Measurements from ENCODE around the gene JCAD. TPM values are rescaled to one million over a fixed set of nuclear protein-coding genes. Genes with fewer than 3 reads are reported as not detected.

The JCAD gene
- total RNA-seq, 4 donors from 2014 or later: 30.0 to 65.3 (median 44.2) TPM

DNA sequence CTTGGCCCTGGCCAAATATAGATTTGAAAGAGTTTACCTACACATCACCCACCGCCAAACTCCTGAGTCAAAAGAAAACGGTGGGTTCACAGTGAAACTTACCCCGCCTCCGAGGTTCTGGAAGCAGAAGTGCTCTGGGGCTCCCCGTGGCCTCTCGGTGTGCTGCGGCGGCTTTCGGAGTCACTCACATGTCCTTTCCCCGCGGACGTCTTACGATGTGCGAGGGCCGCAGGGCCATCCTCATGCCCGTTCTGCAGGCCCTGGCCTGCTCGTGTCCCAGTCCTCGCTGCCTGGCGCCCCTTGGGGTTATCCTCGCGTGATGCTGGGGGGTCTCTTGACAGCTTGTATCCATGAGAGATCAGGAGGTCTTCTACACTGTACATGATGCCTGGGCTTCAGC is 12.0 kb downstream of the JCAD start:
- Histone ChIP-seq H3K9me3 (no peaks in the 10 kb centered on the region), H3K27me3 (no peaks in the 10 kb centered on the region), H3K4me3 (no peak overlapping the region), H3K27ac (no peak overlapping the region), H3K36me3 (peaks cover 0 to 32% (median 0%) of the 10 kb centered on the region in 3 donors), H3K4me1 (peaks cover 0 to 20% (median 0%) of the 10 kb centered on the region in 4 donors)
- DNase-seq (ENCODE audit: low spot score in 2 of 2): no peak
- WGBS, 2 donors: 93 to 97% methylated on average over 21 of the region's 21 CpGs
- TF ChIP-seq EP300 (IDR thresholded peaks at IDR 0.05) (no peak), POLR2A (IDR thresholded peaks at IDR 0.05) (no peak)
- TF ChIP-seq, protein P1, sequence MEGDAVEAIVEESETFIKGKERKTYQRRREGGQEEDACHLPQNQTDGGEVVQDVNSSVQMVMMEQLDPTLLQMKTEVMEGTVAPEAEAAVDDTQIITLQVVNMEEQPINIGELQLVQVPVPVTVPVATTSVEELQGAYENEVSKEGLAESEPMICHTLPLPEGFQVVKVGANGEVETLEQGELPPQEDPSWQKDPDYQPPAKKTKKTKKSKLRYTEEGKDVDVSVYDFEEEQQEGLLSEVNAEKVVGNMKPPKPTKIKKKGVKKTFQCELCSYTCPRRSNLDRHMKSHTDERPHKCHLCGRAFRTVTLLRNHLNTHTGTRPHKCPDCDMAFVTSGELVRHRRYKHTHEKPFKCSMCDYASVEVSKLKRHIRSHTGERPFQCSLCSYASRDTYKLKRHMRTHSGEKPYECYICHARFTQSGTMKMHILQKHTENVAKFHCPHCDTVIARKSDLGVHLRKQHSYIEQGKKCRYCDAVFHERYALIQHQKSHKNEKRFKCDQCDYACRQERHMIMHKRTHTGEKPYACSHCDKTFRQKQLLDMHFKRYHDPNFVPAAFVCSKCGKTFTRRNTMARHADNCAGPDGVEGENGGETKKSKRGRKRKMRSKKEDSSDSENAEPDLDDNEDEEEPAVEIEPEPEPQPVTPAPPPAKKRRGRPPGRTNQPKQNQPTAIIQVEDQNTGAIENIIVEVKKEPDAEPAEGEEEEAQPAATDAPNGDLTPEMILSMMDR (IDR thresholded peaks at IDR 0.05): no peak

DNA sequence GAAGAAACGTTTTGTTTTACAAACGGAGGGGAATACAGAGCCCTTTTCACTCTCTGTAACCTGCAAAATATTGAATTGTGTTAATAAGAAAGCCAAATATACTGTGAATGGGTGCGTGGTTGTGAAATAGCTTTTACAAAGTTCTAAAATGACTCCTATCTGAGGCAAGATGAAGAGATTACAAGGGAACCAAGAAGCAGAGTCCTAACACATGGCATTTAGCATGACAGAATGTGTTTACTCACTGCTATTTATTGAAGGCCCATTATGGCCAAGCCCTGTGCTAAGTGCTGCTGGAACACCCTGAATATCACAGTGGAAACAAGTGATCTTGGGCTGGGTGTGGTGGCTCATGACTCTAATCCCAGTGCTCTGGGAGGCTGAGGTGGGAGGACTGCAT is 12.9 kb downstream of the JCAD start:
- no peak for TF ChIP-seq EP300 (IDR thresholded peaks at IDR 0.05)
- TF ChIP-seq, protein P1 (IDR thresholded peaks at IDR 0.05): no peak
- TF ChIP-seq POLR2A (IDR thresholded peaks at IDR 0.05): no peak
- Histone ChIP-seq H3K4me3 (no peak overlapping the region), H3K9me3 (no peaks in the 10 kb centered on the region), H3K36me3 (peaks cover 0 to 32% (median 0%) of the 10 kb centered on the region in 3 donors), H3K27me3 (no peaks in the 10 kb centered on the region), H3K27ac (no peak overlapping the region), H3K4me1 (peaks cover 0 to 19% (median 2%) of the 10 kb centered on the region in 4 donors)
- DNase-seq (ENCODE audit: low spot score in 2 of 2): no peak
- WGBS, 2 donors: 23 to 28% methylated on average over 3 of the region's 3 CpGs

DNA sequence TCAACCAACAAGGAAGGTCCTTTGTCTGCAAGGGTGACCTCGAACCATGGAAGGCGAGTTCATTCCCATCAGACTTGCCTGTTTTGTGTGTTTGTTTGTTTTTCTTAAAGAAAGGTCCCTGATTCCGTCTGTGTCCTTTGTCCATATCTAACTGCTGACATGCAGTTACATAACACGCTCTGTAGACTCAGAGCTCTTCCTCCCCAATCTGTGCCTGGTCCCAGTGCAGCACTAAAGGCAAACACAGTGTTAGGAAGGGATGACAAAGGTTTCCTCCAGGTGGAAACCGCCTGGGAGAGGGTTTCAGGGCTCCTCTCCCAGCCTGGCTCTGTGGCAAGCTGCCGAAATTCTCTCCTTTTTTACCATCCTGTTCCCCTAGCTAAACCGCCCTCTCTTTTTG is 13.4 kb downstream of the JCAD start:
- no peak for DNase-seq (ENCODE audit: low spot score in 2 of 2)
- 72 to 73% methylated on average over 7 of the region's 7 CpGs for WGBS, 2 donors
- no peak for TF ChIP-seq POLR2A (IDR thresholded peaks at IDR 0.05)
- no peak for TF ChIP-seq EP300 (IDR thresholded peaks at IDR 0.05)
- TF ChIP-seq, protein P1 (IDR thresholded peaks at IDR 0.05): no peak
- Histone ChIP-seq H3K27me3 (no peaks in the 10 kb centered on the region), H3K4me1 (peaks cover 0 to 24% (median 2%) of the 10 kb centered on the region in 4 donors), H3K9me3 (no peaks in the 10 kb centered on the region), H3K4me3 (no peak overlapping the region), H3K36me3 (peaks cover 0 to 34% (median 0%) of the 10 kb centered on the region in 3 donors), H3K27ac (no peak overlapping the region)

DNA sequence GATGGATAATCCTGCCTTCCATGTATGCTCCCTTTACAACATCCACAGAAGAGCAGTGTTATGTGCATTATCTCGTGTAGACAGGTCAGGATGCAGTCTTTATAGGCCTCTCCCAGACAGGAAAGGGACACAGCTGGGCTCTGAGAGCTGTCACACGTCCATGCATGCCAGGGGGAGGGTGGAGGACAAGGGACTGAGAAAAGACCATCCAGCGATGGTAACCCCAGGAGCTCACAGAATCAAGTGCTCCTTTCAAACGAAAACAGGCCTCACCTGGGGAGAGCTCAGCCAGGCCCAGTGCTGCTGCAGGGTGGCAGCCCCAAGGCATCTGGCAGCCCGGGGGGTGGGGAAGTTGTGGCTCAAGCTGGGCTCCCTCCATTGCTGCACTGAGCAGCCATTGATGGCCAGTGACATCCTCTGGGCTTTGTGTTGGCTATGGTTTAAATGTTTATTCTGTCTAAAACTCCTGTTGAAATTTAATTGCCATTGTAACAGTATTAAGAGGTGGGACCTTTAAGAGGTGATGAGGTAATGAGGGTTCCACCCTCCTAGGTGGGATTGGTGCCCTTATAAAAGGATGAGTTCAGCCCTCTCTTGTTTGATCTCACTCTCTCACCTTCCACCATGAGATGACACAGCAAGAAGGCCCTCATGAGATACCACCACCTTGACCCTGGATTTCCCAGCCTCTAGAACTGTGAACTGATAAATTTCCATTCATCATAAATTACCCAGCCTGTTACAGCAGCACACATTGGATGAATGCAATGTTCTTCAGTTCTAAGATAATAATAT is 15.7 kb downstream of the JCAD start:
- Histone ChIP-seq H3K36me3 (peaks cover 0 to 39% (median 0%) of the 10 kb centered on the region in 3 donors), H3K9me3 (no peaks in the 10 kb centered on the region), H3K4me1 (peaks cover 0 to 17% (median 2%) of the 10 kb centered on the region in 4 donors), H3K4me3 (no peak overlapping the region), H3K27ac (no peak overlapping the region), H3K27me3 (no peaks in the 10 kb centered on the region)
- TF ChIP-seq, protein P1 (IDR thresholded peaks at IDR 0.05): no peak
- TF ChIP-seq EP300 (IDR thresholded peaks at IDR 0.05) (no peak), POLR2A (IDR thresholded peaks at IDR 0.05) (no peak)
- no peak for DNase-seq (ENCODE audit: low spot score in 2 of 2)
- 44 to 55% methylated on average over 3 to 5 of the region's 5 CpGs for WGBS, 2 donors

DNA sequence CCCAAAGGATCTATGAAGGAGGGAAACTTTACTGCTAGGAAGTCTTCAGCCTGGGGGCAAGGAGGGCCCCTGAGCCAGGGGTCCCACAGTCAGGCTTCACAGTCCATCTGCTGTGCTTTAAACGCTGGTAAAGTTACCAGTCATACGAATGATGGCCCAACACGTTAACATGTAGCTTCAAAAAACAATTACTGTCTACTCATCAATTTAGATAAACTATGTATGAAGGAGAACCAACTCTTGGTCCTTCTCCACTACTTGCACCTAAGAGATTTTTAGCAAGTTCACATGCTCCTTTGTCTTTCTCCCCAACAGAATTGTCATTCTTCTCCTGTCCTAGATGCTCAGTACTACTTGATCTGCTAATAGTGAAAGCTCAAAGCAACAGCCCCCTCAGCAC is 16.6 kb downstream of the JCAD start:
- Histone ChIP-seq H3K27me3 (no peaks in the 10 kb centered on the region), H3K27ac (peak overlapping the region in 1 of 4 donors; percentile 39), H3K4me3 (no peak overlapping the region), H3K9me3 (no peaks in the 10 kb centered on the region), H3K36me3 (peaks cover 0 to 38% (median 0%) of the 10 kb centered on the region in 3 donors), H3K4me1 (peaks cover 0 to 17% (median 2%) of the 10 kb centered on the region in 4 donors)
- TF ChIP-seq, protein P1 (IDR thresholded peaks at IDR 0.05): no peak
- TF ChIP-seq POLR2A (IDR thresholded peaks at IDR 0.05) (no peak), EP300 (IDR thresholded peaks at IDR 0.05) (no peak)
- no peak for DNase-seq (ENCODE audit: low spot score in 2 of 2)
- WGBS, 2 donors: 89 to 97% methylated on average over 3 of the region's 3 CpGs
